SK-N-MC (cell line): ENCODE data around the gene PRKN.

ENCODE experiments used
- EZH2 ChIP-seq: fragments of 200-600 bp; sonication (generic); IDR thresholded peaks from one replicate; pipeline ENCODE4 v1.6.1; 2017; ENCODE audit warnings: antibody characterized with exemption
- FOXP2 ChIP-seq: optimal IDR thresholded peaks from 2 replicates; pipeline ENCODE3; 2011; ENCODE audit warnings: mild to moderate bottlenecking, moderate library complexity; ENCODE audit not compliant: insufficient read depth; ENCODE audit errors: extremely low read length, control extremely low read depth
- POLR2AphosphoS5 ChIP-seq: IDR thresholded peaks from 2 replicates; pipeline ENCODE4 v1.6.1; 2012; ENCODE audit warnings: mild to moderate bottlenecking, low read depth, low read length, borderline replicate concordance

DNA sequence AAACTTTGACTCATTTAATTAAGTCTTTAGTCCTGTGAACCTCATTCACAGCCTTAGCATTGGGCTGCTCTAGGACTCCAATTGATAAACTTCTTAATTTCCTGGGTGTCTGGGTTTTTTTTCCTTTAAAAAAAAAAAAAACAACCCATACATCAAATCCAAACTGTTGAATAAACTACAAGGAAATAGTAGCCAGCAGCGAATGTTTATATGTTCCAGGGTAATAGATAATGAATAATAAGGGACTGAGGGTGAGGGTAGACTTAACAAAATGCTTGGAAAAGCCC lies 890.2 kb downstream of the PRKN start:
- TF ChIP-seq EZH2 (no peak), POLR2AphosphoS5 (no peak), FOXP2 (no peak)
